Calu3 (cell line): ENCODE measurements around the gene DENND11. TPM values are rescaled to one million over a fixed set of nuclear protein-coding genes. Genes with fewer than 3 reads are reported as not detected.

Experiments used
- BruUV-seq: library from RNA; stranded (reverse); fragments of 400-500 nt; replicated peaks from 2 replicates; lab custom pipeline; 2021; lab: Mats Ljungman, UMichigan
- CTCF ChIA-PET: fragments of 300-600 bp; sonication (Branson Sonifier 250); formaldehyde crosslinking; loops from one replicate; lab custom pipeline; 2022; ENCODE audit warnings: antibody characterized with exemption; lab: Charles Lee
- DNase-seq: peaks from one replicate; pipeline ENCODE4 v3.0.0; 2022
- H3K27ac Mint-ChIP-seq: one replicate; pipeline ENCODE4 v1.8.0; 2022; ENCODE audit warnings: mixed read lengths; ENCODE audit not compliant: unreplicated experiment
- H3K27me3 Mint-ChIP-seq: one replicate; pipeline ENCODE4 v1.8.0; 2022; ENCODE audit warnings: mixed read lengths; ENCODE audit not compliant: unreplicated experiment
- H3K36me3 Mint-ChIP-seq: one replicate; pipeline ENCODE4 v1.8.0; 2022; ENCODE audit warnings: mild to moderate bottlenecking, moderate library complexity, mixed read lengths; ENCODE audit not compliant: insufficient read depth, unreplicated experiment
- H3K4me1 Mint-ChIP-seq: one replicate; pipeline ENCODE4 v1.8.0; 2022; ENCODE audit warnings: mild to moderate bottlenecking, low read depth, mixed read lengths; ENCODE audit not compliant: unreplicated experiment
- H3K4me3 Mint-ChIP-seq: one replicate; pipeline ENCODE4 v1.8.0; 2022; ENCODE audit warnings: mild to moderate bottlenecking, low read depth, moderate library complexity, mixed read lengths; ENCODE audit not compliant: unreplicated experiment
- H3K9me3 Mint-ChIP-seq: one replicate; pipeline ENCODE4 v1.8.0; 2022; ENCODE audit warnings: low read depth, mixed read lengths; ENCODE audit not compliant: unreplicated experiment
- CTCF ChIP-seq: fragments of 200-600 bp; IDR thresholded peaks from one replicate; pipeline ENCODE4 v1.8.0; 2022; ENCODE audit warnings: antibody characterized with exemption; ENCODE audit not compliant: unreplicated experiment
- intact Hi-C: fragments of 100-400 bp; cut with micrococcal nuclease; formaldehyde crosslinking; loops from one replicate; pipeline ENCODE4 v1.10.0; 2022; ENCODE audit not compliant: unreplicated experiment
- total RNA-seq: library from RNA; stranded (reverse); gene quantifications from 2 replicates; pipeline ENCODE4 v1.2.3, GENCODE V29; 2022

Gene DENND11
- total RNA-seq, 1 experiment from 2014 or later = 26.5 TPM

- H3K27ac Mint-ChIP-seq = peak overlapping the region; percentile 71
- H3K36me3 Mint-ChIP-seq = no peaks in the 10 kb centered on the region
- no TSS peak for BruUV-seq
- no peak for TF ChIP-seq CTCF
- peak; percentile 76 for DNase-seq
- H3K27me3 Mint-ChIP-seq = no peaks in the 10 kb centered on the region
- intact Hi-C loops = loop anchor here (1.0 kb wide), 1 partner anchor 75 kb away; the partner anchor contains the start of gene SSBP1
- no peaks in the 10 kb centered on the region for H3K4me1 Mint-ChIP-seq
- no peaks in the 10 kb centered on the region for H3K9me3 Mint-ChIP-seq
- no peak overlapping the region for H3K4me3 Mint-ChIP-seq
- CTCF ChIA-PET = interaction anchor here (0.6 to 1.8 kb wide), 7 partner anchors 9 to 315 kb away, joined by 3 to 10 read pairs (median 6); partner anchors contain the start of gene SSBP1
These were observed 38.7 kb downstream of the DENND11 start for GRCh38 chr7:141663081-141663849.

- Mint-ChIP-seq H3K4me3 (no peak overlapping the region), H3K27me3 (no peaks in the 10 kb centered on the region), H3K4me1 (no peaks in the 10 kb centered on the region), H3K27ac (no peak overlapping the region), H3K9me3 (no peaks in the 10 kb centered on the region), H3K36me3 (peaks cover 3% of the 10 kb centered on the region)
- intact Hi-C loops = no loop called here
- no peak for DNase-seq
- CTCF ChIA-PET = no interaction called here
- BruUV-seq = no TSS peak
- TF ChIP-seq CTCF = no peak
These were observed 41.7 kb downstream of the DENND11 start for GRCh38 chr7:141660259-141660658.

- no peaks in the 10 kb centered on the region for H3K27me3 Mint-ChIP-seq
- CTCF ChIA-PET = no interaction called here
- DNase-seq = no peak
- peaks cover 7% of the 10 kb centered on the region for H3K36me3 Mint-ChIP-seq
- no peak overlapping the region for H3K4me3 Mint-ChIP-seq
- intact Hi-C loops = no loop called here
- BruUV-seq = no TSS peak
- no peak overlapping the region for H3K27ac Mint-ChIP-seq
- no peaks in the 10 kb centered on the region for H3K4me1 Mint-ChIP-seq
- no peaks in the 10 kb centered on the region for H3K9me3 Mint-ChIP-seq
- TF ChIP-seq CTCF = no peak
These were observed 42.5 kb downstream of the DENND11 start for GRCh38 chr7:141659501-141659900.

GRCh38 chr7:141654551-141654950, 47.4 kb downstream of the DENND11 start:
- CTCF ChIA-PET = interaction anchor here (0.6 to 1.4 kb wide), 6 partner anchors 9 to 142 kb away, joined by 3 to 17 read pairs (median 6); partner anchors contain the start of gene SSBP1
- no TSS peak for BruUV-seq
- intact Hi-C loops = loop anchor here (1.0 to 5.0 kb wide), 3 partner anchors 84 to 582 kb away; partner anchors contain the start of genes SSBP1 and TMEM178B
- peak; percentile 68 for TF ChIP-seq CTCF
- H3K27ac Mint-ChIP-seq = peak overlapping the region; percentile 44
- peaks cover 14% of the 10 kb centered on the region for H3K36me3 Mint-ChIP-seq
- no peak overlapping the region for H3K4me3 Mint-ChIP-seq
- H3K4me1 Mint-ChIP-seq = peaks cover 6% of the 10 kb centered on the region
- DNase-seq = peak; percentile 71
- no peaks in the 10 kb centered on the region for H3K27me3 Mint-ChIP-seq
- no peaks in the 10 kb centered on the region for H3K9me3 Mint-ChIP-seq
